HCT116 (cell line): ENCODE measurements around the gene APP. TPM values are rescaled to one million over a fixed set of nuclear protein-coding genes. Genes with fewer than 3 reads are reported as not detected.

Experiments used
- ATAC-seq: fragments of 200-7000 bp; cut with Tn5 transposase; 2 replicates; pipeline ENCODE4 v1.9.1; 2020; ENCODE audit warnings: mild to moderate bottlenecking, moderate library complexity
- BruUV-seq: library from RNA; stranded (reverse); fragments of 400-500 nt; replicated peaks from 2 replicates; lab custom pipeline; 2021; lab: Mats Ljungman, UMichigan
- CTCF ChIA-PET: fragments of 300-600 bp; sonication (Branson Sonifier 250); formaldehyde crosslinking; loops from one replicate; lab custom pipeline; 2021; ENCODE audit warnings: antibody characterized with exemption; lab: Charles Lee
- POLR2A ChIA-PET: fragments of 300-600, 350-600 bp; sonication (Branson Sonifier 250); formaldehyde crosslinking; loops from one replicate; lab custom pipeline; 2021; ENCODE audit warnings: antibody characterized with exemption; lab: Charles Lee
- RAD21 ChIA-PET, 2 experiments: fragments of 300-600 bp; sonication (Branson Sonifier 250); formaldehyde crosslinking; loops; one replicate each; lab custom pipeline; 2023; ENCODE audit warnings: low total read pairs in 2 of 2; ENCODE audit not compliant: uncharacterized antibody in 2 of 2, unreplicated experiment in 2 of 2, low non-redundant PET in 1 of 2; lab: Charles Lee
- DNase-seq: peaks from one replicate; pipeline ENCODE4 v3.0.0-alpha.2; 2010; ENCODE audit warnings: low read depth, low spot score
- H2AFZ ChIP-seq: fragments of 200-600 bp; shearing (Covaris generic), sonication (generic); 2 replicates; pipeline ENCODE4 v1.6.1; 2017; ENCODE audit warnings: low read depth, mixed run types, mixed read lengths, antibody characterized with exemption, low read length; ENCODE audit not compliant: poor library complexity, severe bottlenecking
- H3K27ac ChIP-seq: 2 replicates; pipeline ENCODE4 v1.5.1; 2012; ENCODE audit warnings: low read depth, low read length
- H3K27me3 ChIP-seq: fragments of 200-600 bp; sonication (generic); 2 replicates; pipeline ENCODE4 v1.6.1; 2016; ENCODE audit warnings: mixed run types, low read length, mixed read lengths; ENCODE audit not compliant: insufficient read depth
- H3K36me3 ChIP-seq, 2 experiments: fragments of 200-500 bp in 1 of 2; fragments of 200-600 bp in 1 of 2; sonication (Bioruptor generic) in 1 of 2; sonication (generic) in 1 of 2; 2 replicates each; pipeline versions ENCODE4 v1.5.1 to v1.6.1; 2014 to 2016; ENCODE audit warnings: low read length in 2 of 2, inconsistent platforms in 1 of 2, mixed read lengths in 1 of 2, mixed run types in 1 of 2; ENCODE audit not compliant: insufficient read depth in 2 of 2, control insufficient read depth in 1 of 2
- H3K4me1 ChIP-seq, 2 experiments: fragments of 200-600 bp in 1 of 2; sonication (generic) in 1 of 2; 2 replicates each; pipeline versions ENCODE4 v1.5.1 to v1.6.1; 2012 to 2017; ENCODE audit warnings: low read length in 2 of 2, inconsistent platforms in 1 of 2, mild to moderate bottlenecking in 1 of 2, mixed read lengths in 1 of 2, mixed run types in 1 of 2, moderate library complexity in 1 of 2; ENCODE audit not compliant: insufficient read depth in 2 of 2, control insufficient read depth in 1 of 2
- H3K4me2 ChIP-seq: fragments of 200-600 bp; sonication (generic); 2 replicates; pipeline ENCODE4 v1.6.1; 2017; ENCODE audit warnings: mixed run types, low read length, mixed read lengths
- H3K4me3 ChIP-seq, 2 experiments: fragments of 200-600 bp in 1 of 2; sonication (generic) in 1 of 2; replicated peaks in 1 of 2; 2 replicates each; pipeline ENCODE4 v1.5.1; 2011 to 2016; ENCODE audit warnings: low read length in 2 of 2, control low read depth in 1 of 2, low read depth in 1 of 2, mild to moderate bottlenecking in 1 of 2, mixed read lengths in 1 of 2, mixed run types in 1 of 2
- H3K79me2 ChIP-seq: fragments of 200-600 bp; sonication (generic); 2 replicates; pipeline ENCODE4 v1.6.1; 2017; ENCODE audit warnings: mild to moderate bottlenecking, mixed run types, low read length, moderate library complexity, mixed read lengths; ENCODE audit not compliant: insufficient read depth
- H3K9ac ChIP-seq: fragments of 200-600 bp; sonication (generic); 2 replicates; pipeline ENCODE4 v1.6.1; 2016; ENCODE audit warnings: low read length, mixed read lengths
- H3K9me2 ChIP-seq: fragments of 200-600 bp; sonication (generic), shearing (Covaris generic); 2 replicates; pipeline ENCODE4 v1.6.1; 2017; ENCODE audit warnings: mixed run types, mild to moderate bottlenecking, moderate library complexity; ENCODE audit not compliant: insufficient read depth
- H3K9me3 ChIP-seq, 2 experiments: fragments of 200-500 bp in 1 of 2; fragments of 200-600 bp in 1 of 2; sonication (Bioruptor generic) in 1 of 2; sonication (generic) in 1 of 2; 2 replicates each; pipeline ENCODE4 v1.6.1; 2014 to 2017; ENCODE audit warnings: low read length in 2 of 2, mixed read lengths in 2 of 2, inconsistent platforms in 1 of 2, low read depth in 1 of 2, mild to moderate bottlenecking in 1 of 2, mixed run types in 1 of 2, moderate library complexity in 1 of 2; ENCODE audit not compliant: control insufficient read depth in 1 of 2, insufficient read depth in 1 of 2
- H4K20me1 ChIP-seq: fragments of 200-600 bp; sonication (generic), shearing (Covaris generic); 2 replicates; pipeline ENCODE4 v1.6.1; 2017; ENCODE audit warnings: mixed run types, mild to moderate bottlenecking, moderate library complexity; ENCODE audit not compliant: insufficient read depth
- ATF3 ChIP-seq: IDR thresholded peaks from 2 replicates; pipeline ENCODE4 v1.6.1; 2012
- CBX3 ChIP-seq: IDR thresholded peaks from 2 replicates; pipeline ENCODE4 v1.6.1; 2012; ENCODE audit warnings: low read depth
- CEBPB ChIP-seq: IDR thresholded peaks from 2 replicates; pipeline ENCODE4 v1.6.1; 2012; ENCODE audit warnings: low read depth
- CTCF ChIP-seq, 3 experiments: fragments of 200-600 bp in 1 of 3; sonication (generic) in 1 of 3; IDR thresholded peaks in 2 of 3; conservative IDR thresholded peaks in 1 of 3; 2 replicates each; pipeline ENCODE4 v1.5.1; 2012 to 2017; ENCODE audit warnings: low read depth in 2 of 3, low read length in 2 of 3, antibody characterized with exemption in 1 of 3, borderline replicate concordance in 1 of 3, control low read depth in 1 of 3, mild to moderate bottlenecking in 1 of 3, mixed read lengths in 1 of 3, mixed run types in 1 of 3, moderate library complexity in 1 of 3; ENCODE audit not compliant: insufficient read depth in 1 of 3
- EGR1 ChIP-seq: IDR thresholded peaks from 2 replicates; pipeline ENCODE4 v1.6.1; 2012; ENCODE audit warnings: low read depth
- ELF1 ChIP-seq: IDR thresholded peaks from 2 replicates; pipeline ENCODE4 v1.6.1; 2012; ENCODE audit warnings: low read depth, borderline replicate concordance
- EZH2phosphoT487 ChIP-seq: fragments of 200-600 bp; IDR thresholded peaks from 2 replicates; pipeline ENCODE4 v1.6.1; 2018; ENCODE audit warnings: antibody characterized with exemption, borderline replicate concordance
- FOSL1 ChIP-seq: IDR thresholded peaks from 2 replicates; pipeline ENCODE4 v1.6.1; 2012; ENCODE audit warnings: low read depth
- MAX ChIP-seq: IDR thresholded peaks from 2 replicates; pipeline ENCODE4 v1.6.1; 2012
- POLR2A ChIP-seq: IDR thresholded peaks from 2 replicates; pipeline ENCODE4 v1.7.0; 2011; ENCODE audit warnings: borderline replicate concordance; ENCODE audit not compliant: insufficient read depth, insufficient read length; ENCODE audit errors: extremely low read depth
- POLR2AphosphoS5 ChIP-seq: IDR thresholded peaks from 2 replicates; pipeline ENCODE4 v1.6.1; 2011; ENCODE audit warnings: mild to moderate bottlenecking, low read depth, low read length, moderate library complexity
- SIN3A ChIP-seq: IDR thresholded peaks from 2 replicates; pipeline ENCODE4 v1.6.1; 2012; ENCODE audit warnings: low read depth
- SP1 ChIP-seq: IDR thresholded peaks from 2 replicates; pipeline ENCODE4 v1.6.1; 2012; ENCODE audit warnings: low read depth
- SRF ChIP-seq: IDR thresholded peaks from 2 replicates; pipeline ENCODE4 v1.6.1; 2012; ENCODE audit warnings: low read depth
- TCF7L2 ChIP-seq: IDR thresholded peaks from 2 replicates; pipeline ENCODE4 v1.7.0; 2011; ENCODE audit warnings: borderline replicate concordance, inconsistent platforms; ENCODE audit not compliant: insufficient read depth, insufficient read length; ENCODE audit errors: extremely low read depth
- YY1 ChIP-seq: IDR thresholded peaks from 2 replicates; pipeline ENCODE4 v1.6.1; 2011; ENCODE audit warnings: low read length, low read depth, moderate library complexity, mild to moderate bottlenecking; ENCODE audit not compliant: insufficient replicate concordance; ENCODE audit errors: extremely low read depth
- ZBTB33 ChIP-seq: IDR thresholded peaks from 2 replicates; pipeline ENCODE4 v1.6.1; 2011; ENCODE audit warnings: mild to moderate bottlenecking, low read length, moderate library complexity; ENCODE audit not compliant: insufficient replicate concordance; ENCODE audit errors: extremely low read depth
- ZFX ChIP-seq: fragments of 450-650 bp; IDR thresholded peaks from 2 replicates; pipeline ENCODE4 v1.6.1; 2017
- intact Hi-C: fragments of 100-400 bp; cut with micrococcal nuclease; formaldehyde crosslinking; loops from 2 replicates; pipeline ENCODE4 v1.10.0; 2022
- total RNA-seq: library from RNA; stranded (reverse); gene quantifications from one replicate; pipeline ENCODE4 v1.2.1, GENCODE V29; 2021; ENCODE audit not compliant: unreplicated experiment

The APP gene
- total RNA-seq, 1 experiment from 2014 or later: 267 TPM

- no peaks in the 10 kb centered on the region for H3K9me3 ChIP-seq
- no peak overlapping the region for H3K9ac ChIP-seq
- H4K20me1 ChIP-seq: no peaks in the 10 kb centered on the region; the same call in 1 of the 2 replicates
- no peak overlapping the region for H3K4me3 ChIP-seq
- no peaks in the 10 kb centered on the region for H3K27me3 ChIP-seq
- H3K36me3 ChIP-seq: no peaks in the 10 kb centered on the region
- H3K9me2 ChIP-seq: no peaks in the 10 kb centered on the region
- no TSS peak for BruUV-seq
- ATAC-seq (no peak), DNase-seq (no peak)
- no peak overlapping the region for H3K4me2 ChIP-seq
- H2AFZ ChIP-seq: no peak overlapping the region
- TF ChIP-seq CTCF (IDR thresholded peaks at IDR 0.05 in 2 of 3, conservative IDR thresholded peaks at IDR 0.05 in 1 of 3; ENCODE audit: borderline replicate concordance in 1 of 3, insufficient read depth in 1 of 3, low read depth in 2 of 3, low read length in 2 of 3): no peak
- no peak for TF ChIP-seq EZH2phosphoT487
- no peak for TF ChIP-seq FOSL1
- no peak for TF ChIP-seq YY1
- TF ChIP-seq CEBPB: no peak
- TF ChIP-seq ZFX: no peak
- TF ChIP-seq ATF3: no peak
- no peak for TF ChIP-seq CBX3
- TF ChIP-seq EGR1: no peak
- TF ChIP-seq MAX: no peak
- no peak for TF ChIP-seq SIN3A
- TF ChIP-seq SRF: no peak
- TF ChIP-seq TCF7L2: no peak
- no peak for TF ChIP-seq ZBTB33
- TF ChIP-seq SP1: no peak
- TF ChIP-seq POLR2A: no peak
- no peak for TF ChIP-seq ELF1
- TF ChIP-seq POLR2AphosphoS5: no peak
- no peak overlapping the region for H3K27ac ChIP-seq
- peaks cover 98% of the 10 kb centered on the region for H3K79me2 ChIP-seq
- RAD21 ChIA-PET: no interaction called here
- POLR2A ChIA-PET: interaction anchor here (0.5 to 1.2 kb wide), 2 partner anchors 9 to 93 kb away, joined by 3 read pairs; no protein-coding TSS in a partner anchor
- intact Hi-C loops: loop anchor here (10.0 kb wide), 1 partner anchor 555 kb away; the partner anchor contains the start of gene MRPL39
- H3K4me1 ChIP-seq: peaks cover 12 to 16% of the 10 kb centered on the region in 2 experiments
- CTCF ChIA-PET: interaction anchor here (1.5 to 1.7 kb wide), 2 partner anchors 9 to 11 kb away, joined by 5 to 9 read pairs; partner anchors contain the start of gene APP
These were observed 10.7 kb downstream of the APP start for GRCh38 chr21:26159869-26160268.
